ENCODE measurements around the gene OR6Q1. TPM values are rescaled to one million over a fixed set of nuclear protein-coding genes. Genes with fewer than 3 reads are reported as not detected.

Gene OR6Q1
- total RNA-seq, 2 donors from 2014 or later, result not detected

DNA sequence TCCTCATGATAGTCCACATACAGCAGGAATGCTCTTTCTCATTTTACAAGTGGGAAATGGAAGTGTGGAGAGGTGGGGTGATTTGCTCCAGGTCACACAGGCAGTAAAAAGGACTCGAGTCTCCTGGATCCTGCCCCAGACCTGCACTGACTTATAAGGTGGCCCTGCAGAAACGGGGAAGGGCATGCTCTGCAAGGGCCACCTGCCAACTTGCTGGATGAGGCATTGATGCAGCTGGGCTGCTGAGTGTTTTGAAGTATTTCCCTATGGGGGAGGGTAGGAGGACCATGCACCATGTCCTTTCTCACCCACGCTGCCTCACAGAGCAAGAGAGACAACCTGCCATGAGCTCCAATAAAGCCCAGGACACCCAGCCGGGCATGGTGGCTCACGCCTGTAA lies 36.9 kb downstream of the OR6Q1 start:
- Mint-ChIP-seq H3K27ac (no peak overlapping the region), H3K27me3 (peaks cover 0 to 10% of the 10 kb centered on the region in 2 donors), H3K4me3 (no peak overlapping the region), H3K9me3 (no peaks in the 10 kb centered on the region), H3K36me3 (no peaks in the 10 kb centered on the region), H3K4me1 (ENCODE audit: low read depth in 2 of 2) (peaks cover 0 to 2% of the 10 kb centered on the region in 2 donors)
- no peak for DNase-seq (ENCODE audit: low spot score)
- no peak for ATAC-seq

DNA sequence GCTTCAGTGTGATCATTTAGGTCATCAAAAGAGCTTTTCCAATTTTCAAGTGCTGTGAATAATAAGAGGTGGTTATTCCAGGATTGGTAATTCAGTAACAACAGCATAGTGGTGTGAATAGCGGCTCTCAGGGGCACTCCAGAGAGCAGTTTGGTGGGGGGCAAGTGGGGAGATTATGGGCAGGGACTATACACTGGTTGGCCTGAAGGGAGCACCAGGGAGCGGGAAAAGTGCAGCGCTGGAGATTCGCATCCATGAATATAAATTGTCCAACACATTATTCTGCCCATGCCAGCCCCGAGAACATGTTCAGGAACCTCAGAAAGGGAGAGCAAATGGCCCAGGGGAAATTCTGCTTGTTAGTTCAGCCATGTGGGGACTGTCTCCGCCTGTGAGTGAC lies 37.9 kb downstream of the OR6Q1 start:
- peaks cover 0 to 10% of the 10 kb centered on the region in 2 donors for H3K27me3 Mint-ChIP-seq
- no peak overlapping the region for H3K27ac Mint-ChIP-seq
- peaks cover under 1% of the 10 kb centered on the region for H3K9me3 Mint-ChIP-seq
- no peaks in the 10 kb centered on the region for H3K36me3 Mint-ChIP-seq
- H3K4me3 Mint-ChIP-seq, result no peak overlapping the region
- H3K4me1 Mint-ChIP-seq (ENCODE audit: low read depth in 2 of 2), result peaks cover 0 to 2% of the 10 kb centered on the region in 2 donors
- ATAC-seq (no peak), DNase-seq (ENCODE audit: low spot score) (no peak)

DNA sequence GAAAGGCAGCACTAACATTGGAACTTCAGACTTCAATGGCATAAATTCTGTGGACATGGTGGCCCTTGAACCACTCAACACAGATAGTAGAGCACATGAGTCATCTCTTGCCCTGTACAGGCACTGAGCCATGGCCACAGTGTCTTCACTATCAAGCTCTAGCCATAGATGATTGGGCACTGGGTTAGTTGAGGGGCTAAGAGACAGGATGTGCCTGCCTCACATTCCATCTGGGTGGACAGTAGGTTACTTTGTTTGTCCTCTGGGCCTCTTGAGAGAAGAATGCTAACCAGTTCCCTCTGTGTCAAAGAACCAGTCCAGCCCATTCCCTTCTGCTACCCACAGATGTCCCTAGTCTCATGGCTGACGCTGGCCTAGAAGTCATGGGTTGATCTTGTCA lies 39.8 kb downstream of the OR6Q1 start:
- Mint-ChIP-seq H3K27me3 (peaks cover 0 to 6% of the 10 kb centered on the region in 2 donors), H3K36me3 (no peaks in the 10 kb centered on the region), H3K4me3 (no peak overlapping the region), H3K9me3 (peaks cover 6% of the 10 kb centered on the region), H3K27ac (no peak overlapping the region), H3K4me1 (ENCODE audit: low read depth in 2 of 2) (peaks cover 0 to 2% of the 10 kb centered on the region in 2 donors)
- DNase-seq (ENCODE audit: low spot score) (no peak), ATAC-seq (peak in 1 of 2 donors; percentile 61)

DNA sequence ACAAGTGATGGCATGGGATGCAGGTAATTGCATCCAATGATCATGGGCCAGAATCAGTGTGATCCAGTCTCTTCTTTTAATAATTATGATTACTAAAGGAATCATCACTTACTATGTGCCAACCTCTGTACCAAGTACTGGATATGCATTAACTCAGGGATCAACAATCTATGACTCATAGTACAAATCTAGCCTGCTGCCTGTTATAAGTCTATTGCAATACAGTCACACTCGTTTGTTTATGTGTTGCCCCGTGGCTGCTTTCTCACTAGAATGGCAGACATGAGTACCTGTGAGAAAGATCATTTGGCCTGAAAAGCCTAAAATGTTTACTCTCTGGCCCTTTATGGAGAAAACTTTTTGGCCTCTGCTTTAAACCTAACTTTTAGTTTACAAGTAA lies 45.0 kb downstream of the OR6Q1 start:
- Mint-ChIP-seq H3K4me1 (ENCODE audit: low read depth in 2 of 2) (no peaks in the 10 kb centered on the region), H3K9me3 (peaks cover 6% of the 10 kb centered on the region), H3K27ac (no peak overlapping the region), H3K27me3 (peaks cover 3 to 14% of the 10 kb centered on the region in 2 donors), H3K36me3 (no peaks in the 10 kb centered on the region), H3K4me3 (no peak overlapping the region)
- ATAC-seq, result no peak
- no peak for DNase-seq (ENCODE audit: low spot score)

Other genes with a start within 250 kb of the OR6Q1 start
- gene OR9Q1, start 7.1 kb upstream of the OR6Q1 start, total RNA-seq, result not detected
- not detected for gene OR9I1, start 94.6 kb downstream of the OR6Q1 start, total RNA-seq
- gene OR9Q2, start 158.1 kb downstream of the OR6Q1 start, total RNA-seq, result not detected
- not detected for gene OR1S2, start 173.2 kb downstream of the OR6Q1 start, total RNA-seq
- not detected for gene OR1S1, start 181.8 kb downstream of the OR6Q1 start, total RNA-seq
- gene OR10Q1, start 198.0 kb downstream of the OR6Q1 start, total RNA-seq, result not detected
- not detected for gene OR10W1, start 237.3 kb downstream of the OR6Q1 start, total RNA-seq

Data from natural killer cell treated with Interleukin-12 subunit alpha and Interleukin-12 subunit beta and Interleukin-15 and Interleukin-18, amount 100 ng/mL, for 72 hours (primary cell).